GM19238 (cell line): ENCODE results near the gene WHRN.

ENCODE experiments used
- DNase-seq: peaks from one replicate; pipeline ENCODE4 v3.0.0; 2011; ENCODE audit warnings: low spot score; ENCODE audit not compliant: insufficient read length

WHRN gene

GRCh38 chr9:114513959-114514267, 8.6 kb upstream of the WHRN start:
- DNase-seq, result no peak

DNA sequence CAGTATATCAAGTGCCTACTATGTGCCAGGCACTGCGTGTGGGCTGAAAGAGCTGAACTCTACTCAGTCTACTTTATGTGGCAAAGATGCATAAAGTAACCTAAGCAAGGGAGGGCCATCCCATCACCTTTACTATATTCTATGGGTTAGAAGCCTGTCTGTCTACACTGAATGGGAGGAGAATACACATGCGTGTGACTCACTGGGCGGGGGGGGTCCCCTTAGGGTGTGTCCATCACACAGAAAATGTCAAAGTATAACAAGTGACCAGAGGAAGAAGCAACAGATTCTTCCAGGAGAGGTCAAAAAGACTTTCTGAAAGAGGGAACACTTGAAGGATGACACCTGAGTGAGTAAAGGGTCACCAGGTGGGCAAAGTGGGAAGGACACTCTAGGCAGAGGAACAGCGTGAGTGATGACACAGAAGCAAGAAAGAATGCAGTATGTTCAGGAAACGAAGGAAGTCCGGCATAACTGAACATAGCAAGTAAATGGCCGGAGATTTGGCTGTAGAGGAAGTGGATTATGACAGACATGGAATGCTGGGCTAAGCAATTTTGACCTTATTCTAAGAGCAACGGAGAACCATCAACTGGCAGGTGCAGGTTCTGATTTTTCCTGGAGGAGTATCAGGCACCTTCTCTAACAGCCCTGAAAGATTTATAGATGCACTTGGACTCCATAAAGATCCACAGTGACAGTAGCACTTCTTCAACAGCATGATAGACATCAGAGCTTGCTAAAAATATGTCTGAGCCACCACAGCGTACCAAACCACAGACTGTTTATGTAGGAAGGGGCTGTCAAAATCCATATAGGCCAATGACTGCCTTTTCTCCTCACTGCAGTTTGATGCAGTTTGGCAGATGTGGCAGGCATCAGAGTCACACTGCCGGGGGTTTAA, 8.0 kb upstream of the WHRN start:
- no peak for DNase-seq

- no peak for DNase-seq
Observed at GRCh38 chr9:114511978-114512874, 7.0 kb upstream of the WHRN start.

- no peak for DNase-seq
Observed at GRCh38 chr9:114507726-114508125, 2.5 kb upstream of the WHRN start.

GRCh38 chr9:114506082-114506390, 763 bp upstream of the WHRN start:
- no peak for DNase-seq

DNA sequence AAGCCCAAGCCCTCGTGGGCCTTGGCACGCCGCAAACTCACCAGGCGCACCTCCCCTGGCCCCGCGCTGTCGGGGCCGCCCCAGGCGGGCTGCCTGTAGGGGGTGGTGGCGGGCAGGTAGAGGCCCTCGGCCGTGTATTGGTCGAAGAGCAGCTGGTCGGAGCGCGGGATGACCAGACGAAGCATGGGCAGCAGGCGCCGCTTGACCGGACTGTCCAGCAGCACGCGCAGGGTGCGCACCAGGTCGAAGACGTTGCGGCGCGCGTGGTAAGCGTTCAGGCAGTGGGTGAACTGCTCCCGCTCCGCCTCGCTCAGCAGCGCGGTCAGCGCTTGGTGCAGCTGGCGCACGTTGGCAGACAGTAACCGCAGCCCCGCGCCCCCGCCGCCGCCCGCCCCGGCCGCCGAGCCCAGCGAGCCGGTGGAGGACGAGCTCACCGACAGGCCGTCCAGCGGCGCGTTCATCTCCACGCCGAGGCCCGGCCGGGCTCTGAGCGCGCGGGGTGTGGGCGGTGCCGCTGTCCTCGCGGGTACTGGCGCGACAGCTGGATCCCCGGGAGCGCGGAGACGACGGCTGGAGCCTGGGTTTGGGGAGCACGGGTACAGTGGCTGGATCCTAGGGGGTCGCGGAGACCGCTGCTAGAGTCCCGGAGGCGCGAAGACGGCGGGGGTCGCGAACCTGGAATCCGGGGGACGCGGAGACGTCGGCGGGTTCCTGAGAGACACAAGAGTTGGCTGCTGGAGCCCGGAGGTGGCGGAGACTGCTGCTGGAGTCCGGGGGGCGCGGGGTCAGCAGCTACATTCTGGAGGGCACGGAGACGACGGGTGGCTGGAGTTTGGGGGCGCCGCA, 709 bp downstream of the WHRN start:
- no peak for DNase-seq

- DNase-seq, result no peak
Observed at GRCh38 chr9:114503522-114504340, 1.5 kb downstream of the WHRN start.

GRCh38 chr9:114503009-114503408, 2.3 kb downstream of the WHRN start:
- DNase-seq, result no peak

- no peak for DNase-seq
Observed at GRCh38 chr9:114501796-114502682, 3.2 kb downstream of the WHRN start.

- no peak for DNase-seq
Observed at GRCh38 chr9:114500697-114501292, 4.5 kb downstream of the WHRN start.

GRCh38 chr9:114499941-114500696, 5.2 kb downstream of the WHRN start:
- no peak for DNase-seq

GRCh38 chr9:114499528-114499927, 5.7 kb downstream of the WHRN start:
- no peak for DNase-seq

DNA sequence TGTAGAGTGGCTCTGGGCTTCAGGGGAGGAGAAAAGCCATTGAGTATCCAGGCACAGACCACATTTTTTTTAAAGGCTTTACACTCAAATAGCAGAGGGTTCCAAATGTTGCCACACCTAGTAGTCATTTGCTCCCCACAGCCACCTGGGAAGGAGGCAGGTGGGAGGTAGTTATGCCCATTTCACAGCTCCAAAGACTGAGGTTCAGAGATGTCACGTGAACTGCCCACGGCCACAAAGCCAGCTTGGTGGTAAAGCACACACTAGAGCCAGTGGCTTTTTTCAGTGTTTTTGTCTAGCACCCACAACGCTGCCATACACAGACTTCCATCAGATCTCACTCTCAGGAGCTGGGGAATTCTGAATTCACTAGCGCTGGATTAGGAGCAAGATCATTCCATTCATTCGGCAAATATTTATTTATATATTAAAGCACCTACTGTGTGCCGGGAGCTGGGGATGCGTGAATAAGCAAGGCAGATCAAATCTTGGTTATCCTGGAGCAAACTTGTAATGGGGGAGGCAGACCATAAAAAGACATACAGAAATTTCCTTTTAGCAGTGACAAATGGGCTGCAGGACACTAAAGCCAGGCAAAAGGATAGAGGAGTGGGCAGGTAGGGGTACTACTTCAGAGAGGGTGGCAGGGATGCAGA, 7.4 kb downstream of the WHRN start:
- no peak for DNase-seq

DNA sequence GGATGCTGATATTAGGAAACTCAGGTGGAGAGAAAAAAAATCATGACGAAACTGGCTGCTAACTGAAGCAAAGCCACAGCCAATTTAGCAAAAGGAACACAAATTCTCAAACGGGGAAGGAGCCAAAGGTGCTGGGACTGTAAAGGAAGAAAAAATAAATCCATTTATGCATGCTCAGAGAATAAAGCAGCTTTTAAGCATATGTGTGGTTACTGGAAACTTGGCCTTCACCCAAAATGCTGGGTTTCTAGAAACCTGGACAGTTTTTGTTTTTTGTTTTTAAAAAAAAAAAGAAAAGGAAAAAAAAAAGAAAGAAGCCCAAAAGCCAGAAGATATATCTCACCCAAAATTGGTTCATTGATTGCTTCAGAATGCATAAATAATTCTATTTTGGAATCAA, 8.0 kb downstream of the WHRN start:
- DNase-seq, result no peak

DNA sequence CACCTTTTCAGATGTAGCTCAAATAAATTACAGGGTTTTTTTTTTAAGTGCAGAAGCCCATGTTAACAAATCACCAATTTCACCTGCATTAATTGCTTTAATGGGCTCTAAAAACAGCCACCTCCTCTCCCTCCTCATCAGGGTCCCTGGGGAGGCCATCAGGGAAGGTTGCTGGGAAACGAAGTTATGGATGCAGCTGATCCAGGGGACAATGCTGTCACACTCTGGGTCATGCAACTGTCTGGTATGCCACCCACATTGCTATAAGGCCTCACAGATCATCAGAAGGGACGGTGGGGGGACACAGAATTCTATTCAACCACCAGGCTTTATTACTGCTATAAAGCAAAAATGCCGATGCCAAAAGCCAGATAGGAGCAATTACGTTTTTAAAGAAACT, 9.3 kb downstream of the WHRN start:
- DNase-seq, result no peak

DNA sequence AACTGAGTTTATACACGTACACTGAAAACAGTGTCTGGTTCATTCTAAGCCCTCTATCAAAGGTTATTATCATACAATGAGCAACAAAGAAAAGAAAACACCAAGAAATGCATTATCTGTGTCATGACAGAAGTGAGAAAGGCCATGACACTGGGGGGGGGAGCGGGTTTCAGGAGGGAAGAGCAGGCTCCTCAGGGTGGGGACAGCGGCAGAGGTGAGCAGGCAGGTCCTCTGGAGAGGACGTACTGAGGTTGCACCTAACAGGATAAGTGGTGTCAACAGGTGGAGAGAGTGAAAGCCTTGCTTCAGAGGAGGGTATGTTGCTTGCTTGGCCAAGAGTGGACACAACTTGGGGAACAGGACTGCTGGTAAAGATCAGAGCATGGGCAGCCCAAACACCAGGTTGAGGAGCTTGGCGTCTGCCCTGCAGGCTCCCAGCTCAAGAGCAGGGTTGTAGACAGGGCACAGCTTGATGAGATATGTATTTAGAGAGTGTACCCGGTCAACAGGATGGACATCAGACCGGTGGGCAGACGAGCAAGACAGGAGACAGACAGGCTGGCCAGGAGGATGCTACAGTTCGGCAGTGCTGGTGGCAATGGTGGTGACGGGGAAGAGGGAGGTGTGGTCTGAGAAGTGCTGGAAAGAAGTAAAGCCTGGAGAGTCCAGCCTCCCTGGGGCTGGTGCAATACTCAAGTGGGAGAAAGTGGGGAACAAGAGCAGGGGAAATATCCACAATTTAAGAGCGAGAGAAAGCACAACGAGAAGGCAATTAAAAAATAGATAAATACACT, 10.3 kb downstream of the WHRN start:
- DNase-seq, result no peak

DNA sequence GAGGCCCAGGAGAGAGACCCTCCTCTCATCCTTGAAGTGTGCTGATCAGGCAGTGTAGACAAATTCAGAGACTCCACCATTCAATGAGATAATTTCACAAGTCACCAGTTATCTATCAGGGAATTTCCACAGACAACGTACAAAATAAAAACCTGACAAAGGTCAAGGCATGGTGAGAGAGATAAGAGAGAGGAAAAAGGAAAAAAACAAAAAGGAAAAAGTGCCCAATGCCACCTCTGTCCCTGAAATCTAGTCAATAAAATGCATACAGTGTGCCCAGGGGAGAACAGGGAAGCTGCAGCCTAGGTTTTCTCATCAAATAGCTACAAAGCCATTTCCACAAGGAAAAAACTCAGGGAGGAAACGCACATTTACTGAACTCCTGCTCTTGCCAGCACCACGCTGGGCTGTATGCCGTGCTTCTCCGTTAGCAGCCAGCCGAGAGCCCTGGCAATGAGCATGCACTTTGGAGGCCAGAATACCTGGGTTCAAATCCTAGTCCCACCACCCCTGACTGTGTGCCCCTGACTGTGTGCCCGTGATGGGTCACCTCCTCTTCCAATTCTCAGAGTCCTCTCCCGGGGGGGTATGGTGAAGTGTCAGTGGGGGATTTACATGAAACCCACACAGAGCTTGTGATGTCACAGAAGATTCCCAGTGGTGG, 11.6 kb downstream of the WHRN start:
- no peak for DNase-seq
